Effector memory CD4-positive, alpha-beta T cell (primary cell): Measurements from ENCODE around the gene UGT2A3.

Source experiments
- DNase-seq, 3 donors: peaks; one replicate each; pipeline ENCODE4 v3.0.0-alpha.2; 2020
- H3K27ac ChIP-seq: 2 replicates; pipeline ENCODE4 v1.7.0; 2013; ENCODE audit warnings: mild to moderate bottlenecking, low read length, moderate library complexity; ENCODE audit not compliant: insufficient read depth, poor library complexity, severe bottlenecking
- H3K27me3 ChIP-seq: replicated peaks from 2 replicates; pipeline ENCODE4 v1.7.0; 2013; ENCODE audit warnings: mild to moderate bottlenecking, low read length; ENCODE audit not compliant: insufficient read depth, control insufficient read depth, poor library complexity, severe bottlenecking
- H3K36me3 ChIP-seq: 2 replicates; pipeline ENCODE4 v1.7.0; 2013; ENCODE audit warnings: mild to moderate bottlenecking, low read length, moderate library complexity; ENCODE audit not compliant: control insufficient read depth, insufficient read depth
- H3K4me1 ChIP-seq: 2 replicates; pipeline ENCODE4 v1.7.0; 2013; ENCODE audit warnings: low read length, mild to moderate bottlenecking; ENCODE audit not compliant: control insufficient read depth, insufficient read depth, poor library complexity, severe bottlenecking
- H3K4me3 ChIP-seq: 2 replicates; pipeline ENCODE4 v1.7.0; 2013; ENCODE audit warnings: low read length, low read depth, mild to moderate bottlenecking; ENCODE audit not compliant: insufficient read depth, poor library complexity, severe bottlenecking
- H3K9me3 ChIP-seq: 2 replicates; pipeline ENCODE4 v1.7.0; 2013; ENCODE audit warnings: mild to moderate bottlenecking, low read length, moderate library complexity; ENCODE audit not compliant: control insufficient read depth

The UGT2A3 gene

GRCh38 chr4:68895561-68896198, 55.9 kb downstream of the UGT2A3 start:
- H3K9me3 ChIP-seq: no peaks in the 10 kb centered on the region
- no peaks in the 10 kb centered on the region for H3K36me3 ChIP-seq
- no peak overlapping the region for H3K4me3 ChIP-seq
- H3K27me3 ChIP-seq: no peaks in the 10 kb centered on the region
- no peak for DNase-seq
- no peak overlapping the region for H3K27ac ChIP-seq
- H3K4me1 ChIP-seq: no peaks in the 10 kb centered on the region

- Histone ChIP-seq H3K27me3 (no peaks in the 10 kb centered on the region), H3K27ac (no peak overlapping the region), H3K36me3 (no peaks in the 10 kb centered on the region), H3K9me3 (no peaks in the 10 kb centered on the region), H3K4me3 (no peak overlapping the region), H3K4me1 (no peaks in the 10 kb centered on the region)
- DNase-seq: no peak
These were observed 58.7 kb downstream of the UGT2A3 start for GRCh38 chr4:68892861-68893260.

GRCh38 chr4:68891678-68892077, 59.9 kb downstream of the UGT2A3 start:
- no peaks in the 10 kb centered on the region for H3K36me3 ChIP-seq

DNA sequence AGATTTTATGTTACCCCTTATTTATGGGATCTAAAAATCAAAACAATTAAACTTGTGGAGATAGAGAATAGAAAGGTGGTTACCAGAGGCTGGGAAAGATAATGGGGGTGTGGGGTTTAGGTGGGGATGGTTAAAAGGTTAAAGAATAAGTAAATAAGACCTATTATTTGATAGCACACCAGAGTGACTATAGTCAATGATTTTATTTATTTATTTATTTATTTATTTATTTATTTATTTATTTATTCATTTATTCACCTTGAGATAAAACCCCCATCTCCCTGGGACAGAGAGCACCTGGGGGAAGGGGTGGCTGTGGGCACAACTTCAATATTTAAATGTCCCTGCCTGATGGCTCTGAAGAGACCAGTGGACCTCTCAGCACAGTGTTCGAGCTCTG, 66.1 kb downstream of the UGT2A3 start:
- Histone ChIP-seq H3K27me3 (no peaks in the 10 kb centered on the region), H3K4me3 (no peak overlapping the region), H3K27ac (no peak overlapping the region), H3K9me3 (no peaks in the 10 kb centered on the region), H3K36me3 (no peaks in the 10 kb centered on the region), H3K4me1 (no peaks in the 10 kb centered on the region)
- DNase-seq: no peak

More at GRCh38 chr4:68891678-68892077, 59.9 kb downstream of the UGT2A3 start:
- no peak for DNase-seq
- H3K4me3 ChIP-seq: no peak overlapping the region
- H3K27me3 ChIP-seq: no peaks in the 10 kb centered on the region
- no peak overlapping the region for H3K27ac ChIP-seq
- no peaks in the 10 kb centered on the region for H3K4me1 ChIP-seq
- H3K9me3 ChIP-seq: no peaks in the 10 kb centered on the region

DNA sequence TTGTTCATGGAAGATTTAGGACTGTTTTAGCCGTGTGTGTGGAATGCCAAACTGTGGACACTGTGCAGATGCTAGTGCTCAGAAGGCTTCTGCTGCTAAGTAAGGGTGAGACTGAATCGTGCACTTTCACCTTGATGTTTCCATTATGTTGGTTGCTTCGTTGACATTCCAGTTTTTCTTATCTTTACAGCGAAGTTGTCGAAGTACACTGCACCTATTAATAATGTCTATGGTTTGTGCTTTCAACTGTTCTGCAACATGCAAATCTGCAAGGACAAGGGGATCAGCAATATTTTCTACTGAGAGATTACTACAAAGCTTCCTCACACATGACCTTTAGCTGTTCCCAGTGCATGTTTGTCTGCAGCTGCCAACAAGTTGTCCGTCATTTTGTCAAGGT, 67.7 kb downstream of the UGT2A3 start:
- H3K27ac ChIP-seq: no peak overlapping the region
- no peaks in the 10 kb centered on the region for H3K27me3 ChIP-seq
- no peaks in the 10 kb centered on the region for H3K9me3 ChIP-seq
- no peak overlapping the region for H3K4me3 ChIP-seq
- DNase-seq: no peak
- no peaks in the 10 kb centered on the region for H3K36me3 ChIP-seq
- no peaks in the 10 kb centered on the region for H3K4me1 ChIP-seq
